ENCODE results near the gene SERF2.

- TF ChIP-seq CTCF (IDR thresholded peaks at IDR 0.05 in 4 of 5, conservative IDR thresholded peaks at IDR 0.05 in 1 of 5) = no peak
- no peak for TF ChIP-seq POLR2A (IDR thresholded peaks at IDR 0.05)
Observed at GRCh38 chr15:43762824-43763223, 29.3 kb upstream of the SERF2 start.
